HL-60 (cell line): Measurements from ENCODE around the gene TMPRSS11F.

Experiments used
- CTCF ChIP-seq: IDR thresholded peaks from one replicate; pipeline ENCODE4 v1.5.1; 2011; ENCODE audit warnings: low read length, control low read depth, inconsistent platforms; ENCODE audit not compliant: insufficient read depth
- GABPA ChIP-seq: IDR thresholded peaks from 2 replicates; pipeline ENCODE4 v1.6.1; 2012; ENCODE audit warnings: low read depth
- POLR2AphosphoS5 ChIP-seq: IDR thresholded peaks from 2 replicates; pipeline ENCODE4 v1.6.1; 2012; ENCODE audit warnings: low read depth
- REST ChIP-seq: IDR thresholded peaks from 2 replicates; pipeline ENCODE4 v1.6.1; 2012; ENCODE audit warnings: low read depth; ENCODE audit not compliant: insufficient replicate concordance
- SPI1 ChIP-seq: IDR thresholded peaks from 2 replicates; pipeline ENCODE4 v1.6.1; 2012; ENCODE audit warnings: low read depth, mild to moderate bottlenecking, borderline replicate concordance

- TF ChIP-seq CTCF (no peak), POLR2AphosphoS5 (no peak), GABPA (no peak), REST (no peak), SPI1 (no peak)
Observed at GRCh38 chr4:68163754-68164153, 34.1 kb upstream of the TMPRSS11F start.
